Loucy (cell line): Measurements from ENCODE around the gene CCNYL1.

Experiments
- H2AFZ ChIP-seq: fragments of 200-600 bp; sonication (generic); 2 replicates; pipeline ENCODE4 v1.6.0; 2016; ENCODE audit warnings: antibody characterized with exemption, mild to moderate bottlenecking, low read length, moderate library complexity
- H3F3A ChIP-seq: fragments of 200-600 bp; 2 replicates; pipeline ENCODE4 v1.6.0; 2016; ENCODE audit warnings: antibody characterized with exemption, low read depth, mild to moderate bottlenecking
- H3K27me3 ChIP-seq: fragments of 200-600 bp; sonication (generic); 2 replicates; pipeline ENCODE4 v1.6.1; 2014; ENCODE audit warnings: low read length, mild to moderate bottlenecking; ENCODE audit not compliant: insufficient read depth, poor library complexity, severe bottlenecking
- H3K36me3 ChIP-seq: fragments of 200-600 bp; sonication (generic); 2 replicates; pipeline ENCODE4 v1.6.1; 2016; ENCODE audit warnings: low read length; ENCODE audit not compliant: insufficient read depth
- H3K4me1 ChIP-seq: fragments of 200-600 bp; sonication (generic); 2 replicates; pipeline ENCODE4 v1.5.1; 2014; ENCODE audit warnings: low read length, mild to moderate bottlenecking; ENCODE audit not compliant: insufficient read depth, poor library complexity, severe bottlenecking
- H3K4me2 ChIP-seq: fragments of 200-600 bp; sonication (generic); 2 replicates; pipeline ENCODE4 v1.6.0; 2014; ENCODE audit warnings: antibody characterized with exemption, low read length, low read depth, mild to moderate bottlenecking; ENCODE audit not compliant: poor library complexity, severe bottlenecking
- H3K4me3 ChIP-seq: fragments of 200-600 bp; sonication (generic); 2 replicates; pipeline ENCODE4 v1.5.1; 2014; ENCODE audit warnings: low read length, mild to moderate bottlenecking, mixed read lengths; ENCODE audit not compliant: poor library complexity, severe bottlenecking
- H3K79me2 ChIP-seq: fragments of 200-600 bp; sonication (generic); 2 replicates; pipeline ENCODE4 v1.6.1; 2014; ENCODE audit warnings: low read length; ENCODE audit not compliant: insufficient read depth
- H3K9ac ChIP-seq: fragments of 200-600 bp; sonication (generic); 2 replicates; pipeline ENCODE4 v1.6.0; 2014; ENCODE audit warnings: mild to moderate bottlenecking, low read depth, low read length, moderate library complexity; ENCODE audit not compliant: poor library complexity, severe bottlenecking
- H3K9me2 ChIP-seq: fragments of 200-600 bp; sonication (generic); replicated peaks from 2 replicates; pipeline ENCODE4 v1.6.1; 2016; ENCODE audit warnings: low read depth, low read length, mixed read lengths
- H3K9me3 ChIP-seq: fragments of 200-600 bp; sonication (generic); 2 replicates; pipeline ENCODE4 v1.6.1; 2014; ENCODE audit warnings: mild to moderate bottlenecking, antibody characterized with exemption, low read length, low read depth; ENCODE audit not compliant: insufficient read depth
- H4K20me1 ChIP-seq: fragments of 200-600 bp; sonication (generic); 2 replicates; pipeline ENCODE4 v1.6.0; 2014; ENCODE audit warnings: antibody characterized with exemption, low read length, mild to moderate bottlenecking; ENCODE audit not compliant: insufficient read depth, poor library complexity, severe bottlenecking
- EZH2phosphoT487 ChIP-seq: fragments of 200-600 bp; IDR thresholded peaks from 2 replicates; pipeline ENCODE4 v1.6.1; 2018; ENCODE audit warnings: antibody characterized with exemption, mild to moderate bottlenecking, moderate library complexity, borderline replicate concordance
- TF ChIP-seq, protein P1 (sequence below): fragments of 200-600 bp; sonication (generic); conservative IDR thresholded peaks from 2 replicates; pipeline ENCODE4 v1.5.1; 2014; ENCODE audit warnings: mild to moderate bottlenecking, antibody characterized with exemption, low read length

The CCNYL1 gene

DNA sequence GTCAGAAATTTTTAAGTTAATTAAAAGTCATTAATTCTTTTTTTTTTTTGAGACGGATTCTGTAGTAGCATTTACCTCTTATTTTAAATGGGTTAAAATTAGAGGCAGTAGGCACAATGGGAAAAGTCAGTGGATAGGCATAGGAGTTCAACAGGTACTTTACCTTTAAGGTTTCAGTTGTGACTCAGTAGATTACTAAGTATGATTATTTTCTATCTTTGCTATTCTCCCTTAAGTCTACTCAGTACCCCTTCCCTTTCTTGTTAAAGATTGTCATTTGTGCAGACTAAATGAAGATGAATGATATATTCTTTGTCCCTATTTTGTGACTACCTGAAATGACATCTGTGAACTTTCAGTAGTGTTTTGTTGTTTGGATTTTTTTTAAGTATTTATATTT lies 19.7 kb downstream of the CCNYL1 start:
- Histone ChIP-seq H3F3A (peaks cover 3% of the 10 kb centered on the region; the same call in 1 of the 2 replicates), H3K27me3 (no peaks in the 10 kb centered on the region), H3K9ac (no peak overlapping the region), H3K4me3 (no peak overlapping the region), H3K9me2 (no peaks in the 10 kb centered on the region), H2AFZ (no peak overlapping the region), H3K36me3 (peaks cover 8% of the 10 kb centered on the region; the same call in 1 of the 2 replicates), H3K79me2 (no peaks in the 10 kb centered on the region), H3K4me2 (no peak overlapping the region), H3K4me1 (no peaks in the 10 kb centered on the region), H3K9me3 (no peaks in the 10 kb centered on the region), H4K20me1 (no peaks in the 10 kb centered on the region)
- TF ChIP-seq, protein P1, sequence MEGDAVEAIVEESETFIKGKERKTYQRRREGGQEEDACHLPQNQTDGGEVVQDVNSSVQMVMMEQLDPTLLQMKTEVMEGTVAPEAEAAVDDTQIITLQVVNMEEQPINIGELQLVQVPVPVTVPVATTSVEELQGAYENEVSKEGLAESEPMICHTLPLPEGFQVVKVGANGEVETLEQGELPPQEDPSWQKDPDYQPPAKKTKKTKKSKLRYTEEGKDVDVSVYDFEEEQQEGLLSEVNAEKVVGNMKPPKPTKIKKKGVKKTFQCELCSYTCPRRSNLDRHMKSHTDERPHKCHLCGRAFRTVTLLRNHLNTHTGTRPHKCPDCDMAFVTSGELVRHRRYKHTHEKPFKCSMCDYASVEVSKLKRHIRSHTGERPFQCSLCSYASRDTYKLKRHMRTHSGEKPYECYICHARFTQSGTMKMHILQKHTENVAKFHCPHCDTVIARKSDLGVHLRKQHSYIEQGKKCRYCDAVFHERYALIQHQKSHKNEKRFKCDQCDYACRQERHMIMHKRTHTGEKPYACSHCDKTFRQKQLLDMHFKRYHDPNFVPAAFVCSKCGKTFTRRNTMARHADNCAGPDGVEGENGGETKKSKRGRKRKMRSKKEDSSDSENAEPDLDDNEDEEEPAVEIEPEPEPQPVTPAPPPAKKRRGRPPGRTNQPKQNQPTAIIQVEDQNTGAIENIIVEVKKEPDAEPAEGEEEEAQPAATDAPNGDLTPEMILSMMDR, result no peak
- no peak for TF ChIP-seq EZH2phosphoT487

DNA sequence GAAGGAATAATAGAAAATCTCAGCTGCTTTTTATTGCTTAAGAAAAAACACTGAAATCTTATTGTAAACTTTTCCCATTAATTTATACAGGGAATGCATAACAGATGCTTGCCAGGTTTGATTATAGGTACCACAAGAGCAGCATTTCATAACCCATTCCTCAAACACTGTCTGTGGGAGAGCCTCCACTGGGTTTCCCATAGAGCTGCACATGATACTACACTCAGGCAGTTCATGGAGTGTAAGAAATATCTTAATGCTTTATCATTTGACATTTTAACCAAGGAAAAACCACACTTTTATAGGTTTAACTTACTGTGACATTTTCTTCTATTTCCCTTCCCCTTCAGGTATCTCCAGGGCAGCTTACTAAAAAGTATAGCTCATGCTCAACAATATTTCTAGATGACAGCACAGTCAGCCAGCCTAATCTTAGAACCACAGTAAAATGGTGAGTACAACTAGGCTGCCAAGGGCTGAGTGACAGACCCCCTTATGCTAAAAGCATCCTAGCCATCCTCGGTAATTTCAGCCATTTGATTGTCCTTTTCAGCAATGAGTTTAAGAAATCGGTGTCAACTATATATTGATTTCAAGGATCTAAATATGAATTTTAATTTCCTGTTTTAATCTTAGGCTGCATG lies 22.3 kb downstream of the CCNYL1 start:
- H3K27me3 ChIP-seq, result no peaks in the 10 kb centered on the region
- no peaks in the 10 kb centered on the region for H3K9me2 ChIP-seq
- H3K9me3 ChIP-seq, result no peaks in the 10 kb centered on the region
- peaks cover 8% of the 10 kb centered on the region; the same call in 1 of the 2 replicates for H3K36me3 ChIP-seq
- no peak overlapping the region for H3K4me3 ChIP-seq
- no peaks in the 10 kb centered on the region for H4K20me1 ChIP-seq
- H2AFZ ChIP-seq, result no peak overlapping the region
- no peaks in the 10 kb centered on the region for H3K4me1 ChIP-seq
- H3K79me2 ChIP-seq, result no peaks in the 10 kb centered on the region
- no peak for TF ChIP-seq EZH2phosphoT487
- no peaks in the 10 kb centered on the region for H3F3A ChIP-seq
- no peak overlapping the region for H3K4me2 ChIP-seq
- no peak overlapping the region for H3K9ac ChIP-seq

DNA sequence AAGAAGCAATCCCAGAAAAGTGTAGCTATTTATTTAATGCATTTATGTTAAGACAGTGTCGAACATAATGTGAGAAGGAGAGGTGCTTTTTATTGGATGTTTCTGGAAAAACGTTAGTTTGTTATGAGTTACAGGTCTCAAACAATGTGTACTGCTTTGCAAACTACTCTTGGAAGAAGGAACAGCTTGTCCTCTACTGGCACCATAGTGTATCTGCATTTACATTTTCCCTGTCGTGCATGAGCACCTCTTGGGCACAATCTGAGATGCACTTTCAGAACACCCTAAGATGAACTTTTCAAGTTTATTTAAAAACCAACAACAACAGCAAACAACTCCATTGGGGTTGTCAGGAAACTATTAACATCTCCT lies 22.8 kb downstream of the CCNYL1 start:
- H3K4me3 ChIP-seq, result no peak overlapping the region
- no peaks in the 10 kb centered on the region for H3K27me3 ChIP-seq
- H3F3A ChIP-seq, result no peaks in the 10 kb centered on the region
- H3K9me3 ChIP-seq, result no peaks in the 10 kb centered on the region
- H2AFZ ChIP-seq, result no peak overlapping the region
- no peak overlapping the region for H3K9ac ChIP-seq
- H4K20me1 ChIP-seq, result no peaks in the 10 kb centered on the region
- H3K36me3 ChIP-seq, result peaks cover 8% of the 10 kb centered on the region; the same call in 1 of the 2 replicates
- no peak overlapping the region for H3K4me2 ChIP-seq
- H3K9me2 ChIP-seq, result no peaks in the 10 kb centered on the region
- no peaks in the 10 kb centered on the region for H3K79me2 ChIP-seq
- TF ChIP-seq EZH2phosphoT487, result no peak
- TF ChIP-seq, protein P1, result peak; percentile 61
- no peaks in the 10 kb centered on the region for H3K4me1 ChIP-seq
